ENCODE data around the gene CEP95.

CEP95 gene

DNA sequence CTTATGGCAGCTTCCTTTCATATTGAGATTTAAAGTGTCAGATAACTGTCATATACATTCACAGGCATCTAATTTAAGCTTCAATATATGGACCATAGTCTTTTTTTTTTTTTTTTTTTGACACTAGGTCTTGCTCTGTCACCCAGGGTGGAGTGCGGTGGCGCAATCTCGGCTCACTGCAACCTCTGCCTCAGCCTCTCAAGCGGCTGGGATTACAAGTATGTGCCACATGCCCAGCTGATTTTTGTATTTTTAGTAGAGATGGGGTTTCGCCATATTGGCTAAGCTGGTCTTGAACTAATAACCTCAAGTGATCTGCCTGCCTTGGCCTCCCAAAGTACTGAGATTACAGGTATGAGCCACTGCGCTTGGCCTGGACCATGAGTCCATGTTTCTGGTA, 13.6 kb downstream of the CEP95 start:
- no peak for DNase-seq

DNA sequence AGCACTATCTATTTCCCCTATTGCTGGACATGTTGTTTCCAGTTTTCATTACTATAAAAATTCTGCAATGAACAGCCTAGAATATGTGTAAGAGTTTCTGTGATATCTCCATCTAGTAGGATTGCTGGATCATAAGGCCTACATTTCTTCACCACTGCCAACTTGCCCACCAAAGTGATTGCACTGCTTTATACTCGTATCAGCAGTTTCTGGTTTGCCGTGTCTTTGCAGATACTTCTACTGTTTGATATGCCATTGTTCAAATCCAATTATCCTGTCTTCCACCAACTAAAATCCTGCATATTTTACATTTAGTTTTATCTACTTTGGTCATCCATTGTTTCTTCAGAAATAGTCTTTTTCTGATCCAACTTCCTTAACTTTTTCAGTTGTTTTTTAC, 21.1 kb downstream of the CEP95 start:
- DNase-seq, result no peak

- no peak for DNase-seq
Observed at GRCh38 chr17:64529221-64529620, 22.4 kb downstream of the CEP95 start.

GRCh38 chr17:64531955-64532371, 25.2 kb downstream of the CEP95 start:
- no peak for DNase-seq

DNA sequence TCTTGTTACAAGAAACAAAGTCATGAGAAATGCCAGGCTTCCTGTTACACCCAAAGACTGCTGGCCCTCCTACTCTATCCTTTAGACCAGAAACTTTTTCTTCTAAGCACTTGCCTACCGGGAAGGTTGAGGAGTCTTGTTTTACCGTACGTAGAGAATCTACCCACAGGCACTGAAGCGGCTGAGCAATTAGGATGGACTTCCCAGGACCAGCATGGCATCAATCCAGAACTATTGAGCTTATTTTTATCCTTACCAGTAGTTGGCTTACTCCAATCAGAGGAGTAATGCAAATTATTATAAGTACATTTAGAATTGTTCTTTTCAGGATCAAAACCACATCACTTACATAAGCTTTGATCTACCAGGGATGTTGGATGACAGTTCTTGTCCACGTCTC, 25.6 kb downstream of the CEP95 start:
- DNase-seq, result no peak

DNA sequence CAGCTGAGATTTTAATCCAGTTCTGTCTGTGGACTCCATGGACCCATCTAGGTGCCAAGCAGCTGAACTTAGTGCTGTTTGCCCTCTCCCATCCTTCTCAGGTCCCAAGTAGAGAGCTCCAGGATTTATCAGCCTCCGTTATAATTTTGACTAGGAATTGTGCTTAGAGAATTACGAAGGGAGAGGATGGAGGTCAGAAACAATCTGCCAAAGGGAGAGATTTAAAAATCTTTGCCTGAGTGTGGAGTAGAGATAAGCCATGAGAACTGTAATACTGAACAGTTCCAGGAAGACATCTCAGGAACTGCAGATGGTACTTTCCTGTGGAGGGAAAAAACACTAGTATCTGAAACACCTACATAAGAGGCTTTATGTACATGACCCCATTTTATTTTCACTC, 27.0 kb downstream of the CEP95 start:
- no peak for DNase-seq

DNA sequence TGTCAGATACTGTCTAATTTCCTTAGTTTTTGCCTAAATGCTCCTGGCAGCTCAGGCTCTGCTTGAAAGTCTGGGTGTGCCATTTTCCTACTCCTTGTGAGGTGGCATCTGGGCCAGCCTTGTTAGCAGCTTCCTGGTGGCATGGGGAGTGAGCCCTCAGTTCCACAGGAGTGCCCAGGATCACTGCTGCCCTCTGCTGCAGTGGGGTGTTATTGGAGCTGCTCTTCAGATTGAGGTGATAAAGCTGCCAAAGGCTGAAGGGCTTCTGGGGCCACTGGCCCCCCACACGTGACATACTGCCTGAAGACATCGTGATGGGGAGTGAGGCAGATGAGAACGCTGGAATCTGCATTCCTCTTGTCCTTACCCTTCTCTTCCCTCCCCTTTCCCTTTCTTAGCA, 27.4 kb downstream of the CEP95 start:
- DNase-seq, result no peak

GRCh38 chr17:64535357-64535756, 28.6 kb downstream of the CEP95 start:
- DNase-seq, result no peak

- no peak for DNase-seq
Observed at GRCh38 chr17:64536913-64537312, 30.1 kb downstream of the CEP95 start.

GRCh38 chr17:64537488-64537887, 30.7 kb downstream of the CEP95 start:
- no peak for DNase-seq

GRCh38 chr17:64538508-64539130, 31.8 kb downstream of the CEP95 start:
- no peak for DNase-seq

GRCh38 chr17:64540118-64540776, 33.5 kb downstream of the CEP95 start:
- no peak for DNase-seq

DNA sequence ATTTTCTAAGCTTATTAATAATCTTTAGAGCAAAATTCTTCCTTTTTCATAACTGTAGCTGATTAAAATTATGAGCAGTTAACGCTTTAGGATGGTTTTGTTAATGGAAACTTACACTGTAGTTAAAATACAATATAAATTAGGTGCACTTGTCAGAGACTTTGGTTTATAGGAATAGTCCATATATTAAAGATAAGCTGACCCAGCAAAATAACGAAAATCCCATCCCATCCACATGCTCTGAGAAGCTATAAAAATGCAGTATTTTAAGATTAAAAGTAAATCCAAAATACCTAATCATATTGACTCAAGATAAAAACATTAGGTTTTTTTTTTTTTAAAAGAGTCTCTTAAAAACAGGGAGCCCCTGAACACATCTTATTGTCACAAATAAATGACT, 38.0 kb downstream of the CEP95 start:
- DNase-seq, result no peak

- no peak for DNase-seq
Observed at GRCh38 chr17:64546716-64547115, 39.9 kb downstream of the CEP95 start.

DNA sequence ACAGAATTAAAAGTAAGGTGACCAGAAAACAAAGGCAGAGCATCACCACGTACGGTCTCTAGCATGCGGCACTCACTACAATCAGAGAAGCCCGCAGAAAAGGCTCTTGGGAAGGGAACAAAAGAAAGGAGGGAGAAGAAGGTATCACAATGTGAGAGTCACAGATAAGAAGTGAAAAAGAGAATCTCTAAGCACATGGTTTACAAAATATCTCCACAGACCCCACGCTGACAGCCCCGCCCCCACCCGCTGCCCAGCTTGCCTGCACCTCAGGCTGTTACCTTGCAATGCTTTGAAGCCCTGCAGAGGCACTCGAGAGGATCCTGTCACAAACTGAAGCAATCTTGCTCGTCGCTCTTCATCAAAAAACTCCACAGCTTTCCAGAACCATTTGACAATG, 40.5 kb downstream of the CEP95 start:
- no peak for DNase-seq

DNA sequence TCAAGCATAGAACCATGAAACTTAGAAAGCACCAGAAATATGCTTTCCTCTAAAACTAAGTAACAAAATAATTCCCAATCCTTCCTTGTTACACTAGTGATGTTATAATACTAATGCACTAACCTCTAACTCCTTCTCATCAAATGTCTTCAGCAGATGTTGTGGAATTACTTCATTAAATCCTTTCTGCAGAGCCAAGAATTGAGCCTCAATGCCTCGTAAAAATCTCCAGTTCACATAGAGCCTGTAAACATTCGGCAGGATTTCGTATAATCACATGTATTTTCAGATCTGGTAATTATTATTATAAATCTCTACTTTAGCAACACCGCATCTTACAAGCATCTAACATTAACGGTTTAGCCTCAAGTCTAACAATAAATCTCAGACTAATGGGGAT, 44.7 kb downstream of the CEP95 start:
- DNase-seq, result no peak

- DNase-seq, result no peak
Observed at GRCh38 chr17:64554028-64554637, 47.4 kb downstream of the CEP95 start.

DNA sequence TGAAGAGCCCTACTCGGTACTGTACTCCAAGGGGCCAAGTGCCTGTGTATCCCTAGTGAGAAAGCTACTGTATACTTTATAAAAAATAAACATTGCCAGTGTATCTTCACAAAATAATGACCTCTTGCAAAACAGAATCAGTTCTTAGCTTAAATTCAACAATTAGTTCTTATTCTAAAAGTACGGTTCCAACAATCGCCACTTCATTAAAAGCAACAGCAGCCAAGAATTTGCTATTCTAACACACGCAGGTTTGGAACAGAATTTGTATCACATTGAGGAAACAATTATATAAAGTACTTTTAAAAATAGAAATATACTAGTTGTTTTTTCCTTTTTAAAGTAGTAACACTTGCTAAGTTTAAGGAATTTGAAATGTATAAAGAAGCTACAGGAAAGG, 48.5 kb downstream of the CEP95 start:
- DNase-seq, result no peak

DNA sequence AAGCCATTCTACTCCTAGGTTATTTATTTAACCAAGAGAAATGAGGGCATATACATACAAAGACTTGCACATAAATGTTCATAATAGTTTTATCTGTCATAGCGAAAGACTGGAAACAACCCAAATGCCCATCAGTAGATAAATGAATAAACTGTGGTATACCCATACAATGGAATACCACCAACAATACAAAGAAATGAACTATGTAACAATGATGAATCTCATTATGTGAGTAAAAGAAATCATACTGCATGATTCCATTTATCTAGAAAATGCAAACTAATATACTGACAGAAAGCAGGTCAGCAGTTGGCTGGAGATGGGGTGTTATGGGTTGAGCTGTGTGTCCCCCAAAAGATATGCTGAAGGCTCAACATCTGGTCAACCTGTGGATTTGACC, 57.3 kb downstream of the CEP95 start:
- DNase-seq, result no peak

DNA sequence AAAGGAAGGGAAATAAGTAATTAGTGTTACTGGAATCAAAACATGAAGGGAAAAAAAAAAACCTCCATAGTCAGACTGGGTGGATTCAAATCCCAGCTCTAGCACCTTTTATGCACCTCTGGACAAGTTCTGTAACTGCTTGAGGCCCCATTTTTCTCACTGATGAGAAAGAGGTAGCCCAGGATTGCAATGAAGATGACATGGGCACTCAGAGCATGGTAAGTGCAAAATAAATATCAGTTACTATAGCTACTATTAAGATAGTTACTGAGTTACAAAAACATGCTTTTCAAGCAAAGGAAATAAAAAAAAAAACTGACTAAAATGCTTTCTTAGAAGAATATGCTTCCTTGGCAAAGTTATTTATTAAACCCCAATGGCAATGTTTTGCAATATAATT, 58.8 kb downstream of the CEP95 start:
- DNase-seq, result no peak

GRCh38 chr17:64571746-64572145, 65.0 kb downstream of the CEP95 start:
- DNase-seq, result no peak

DNA sequence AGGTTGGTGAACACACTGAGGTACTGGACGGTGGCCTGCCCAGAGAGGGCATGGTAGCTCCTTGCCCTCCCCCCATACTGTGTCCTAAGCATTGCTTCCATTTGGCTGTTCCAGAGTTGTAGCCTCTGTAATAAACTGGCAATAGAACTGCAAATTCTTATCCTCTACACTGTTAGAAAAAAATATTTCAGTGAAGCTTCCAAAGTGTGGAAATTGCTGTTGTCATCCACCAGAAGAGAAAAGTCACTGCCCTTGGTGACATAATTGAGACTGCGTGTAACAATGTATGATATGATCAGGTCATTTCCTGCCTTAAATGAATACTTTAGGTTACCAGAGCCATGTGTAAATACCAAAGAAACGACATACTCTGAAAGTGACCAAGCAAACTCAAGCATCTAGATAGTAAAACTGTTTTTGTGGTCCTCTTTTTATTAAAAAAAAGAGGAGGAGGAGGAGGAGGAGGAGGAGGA, 65.9 kb downstream of the CEP95 start:
- no peak for DNase-seq

DNA sequence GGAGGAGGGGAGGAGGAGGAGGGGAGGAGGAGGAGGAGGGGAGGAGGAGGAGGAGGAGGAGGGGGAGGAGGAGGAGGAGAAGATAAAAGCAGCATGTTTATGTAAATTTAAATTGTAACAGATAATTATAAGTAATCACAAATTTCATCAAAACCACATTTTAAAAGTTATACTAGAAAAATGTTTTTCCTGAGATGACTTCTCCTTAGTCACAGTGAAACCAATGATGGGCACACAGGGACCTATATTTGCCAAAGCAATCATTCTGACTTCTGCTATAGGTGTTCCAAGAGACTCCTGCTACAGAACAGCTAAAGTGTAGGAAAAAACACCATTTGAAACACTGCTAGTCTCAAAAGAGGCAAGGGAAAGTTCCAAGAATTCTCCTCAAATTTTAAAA, 66.4 kb downstream of the CEP95 start:
- DNase-seq, result no peak

- DNase-seq, result no peak
Observed at GRCh38 chr17:64574646-64575045, 67.9 kb downstream of the CEP95 start.

GRCh38 chr17:64575431-64575830, 68.7 kb downstream of the CEP95 start:
- DNase-seq, result no peak
